Peyer's patch (tissue), 4 donors: ENCODE results near the gene SNRNP27. TPM values are rescaled to one million over a fixed set of nuclear protein-coding genes. Genes with fewer than 3 reads are reported as not detected.

Source experiments
- DNase-seq, 3 donors: peaks; one replicate each; pipeline ENCODE4 v3.0.0-alpha.2; 2017 to 2019
- H3K27ac ChIP-seq, 4 donors: fragments of 200-600 bp; sonication (generic); one replicate each; pipeline ENCODE4 v1.5.1; 2016 to 2019
- H3K27me3 ChIP-seq, 2 donors: fragments of 200-600 bp; sonication (generic); one replicate each; pipeline ENCODE4 v1.5.1; 2019
- H3K36me3 ChIP-seq, 3 donors: fragments of 200-600 bp; sonication (generic); one replicate each; pipeline ENCODE4 v1.5.1; 2016 to 2019
- H3K4me1 ChIP-seq, 4 donors: fragments of 200-600 bp; sonication (generic); one replicate each; pipeline ENCODE4 v1.5.1; 2016 to 2019
- H3K4me3 ChIP-seq, 4 donors: fragments of 200-600 bp; sonication (generic); 1 replicate in 3 of 4; 2 replicates in 1 of 4; pipeline ENCODE4 v1.5.1; 2016 to 2019; ENCODE audit warnings: mild to moderate bottlenecking in 1 of 4
- H3K9me3 ChIP-seq, 4 donors: fragments of 200-600 bp; sonication (generic); one replicate each; pipeline ENCODE4 v1.5.1; 2016 to 2019; ENCODE audit warnings: mild to moderate bottlenecking in 1 of 4
- CTCF ChIP-seq, 6 experiments: fragments of 450-650 bp in 4 of 6; fragments of 200-600 bp in 2 of 6; sonication (generic) in 1 of 6; IDR thresholded peaks; one replicate each; pipeline ENCODE4 v1.5.1; 2017 to 2019; ENCODE audit warnings: antibody characterized with exemption in 6 of 6, mild to moderate bottlenecking in 3 of 6, moderate library complexity in 1 of 6
- POLR2A ChIP-seq, 2 donors: fragments of 450-650 bp; IDR thresholded peaks; one replicate each; pipeline ENCODE4 v1.5.1; 2017; ENCODE audit warnings: antibody characterized with exemption in 2 of 2, mild to moderate bottlenecking in 2 of 2, moderate library complexity in 2 of 2
- total RNA-seq, 4 donors: library from RNA; depleted of rRNA; stranded (reverse); fragments of >200 nt; gene quantifications; one replicate each; pipeline ENCODE4 v1.1.0, GENCODE V29; 2016

The SNRNP27 gene
- total RNA-seq, 4 donors from 2014 or later = 35.4 to 99.0 (median 53.7) TPM

- H3K27me3 ChIP-seq = no peaks in the 10 kb centered on the region
- H3K4me3 ChIP-seq = no peak overlapping the region
- peaks cover 0 to 87% (median 7%) of the 10 kb centered on the region in 3 donors for H3K36me3 ChIP-seq
- TF ChIP-seq POLR2A (IDR thresholded peaks at IDR 0.05) (no peak), CTCF (IDR thresholded peaks at IDR 0.05) (no peak)
- H3K4me1 ChIP-seq = peaks cover 0 to under 1% (median 0%) of the 10 kb centered on the region in 4 donors
- no peaks in the 10 kb centered on the region for H3K9me3 ChIP-seq
- DNase-seq = no peak
- no peak overlapping the region for H3K27ac ChIP-seq
These were observed 46.0 kb downstream of the SNRNP27 start for GRCh38 chr2:69939722-69940121.

- no peak overlapping the region for H3K4me3 ChIP-seq
- no peak for DNase-seq
- no peaks in the 10 kb centered on the region for H3K4me1 ChIP-seq
These were observed 46.9 kb downstream of the SNRNP27 start for GRCh38 chr2:69940691-69941090.

GRCh38 chr2:69943000-69943842 lies 49.5 kb downstream of the SNRNP27 start:
- TF ChIP-seq CTCF (IDR thresholded peaks at IDR 0.05) (no peak), POLR2A (IDR thresholded peaks at IDR 0.05) (no peak)
- H3K27me3 ChIP-seq = no peaks in the 10 kb centered on the region
- H3K4me3 ChIP-seq = no peak overlapping the region
- peaks cover 0 to 53% (median 0%) of the 10 kb centered on the region in 3 donors for H3K36me3 ChIP-seq
- no peaks in the 10 kb centered on the region for H3K9me3 ChIP-seq
- no peak overlapping the region for H3K27ac ChIP-seq
- H3K4me1 ChIP-seq = no peaks in the 10 kb centered on the region
- no peak for DNase-seq

More at GRCh38 chr2:69940691-69941090, 46.9 kb downstream of the SNRNP27 start:
- no peak overlapping the region for H3K27ac ChIP-seq
- TF ChIP-seq POLR2A (IDR thresholded peaks at IDR 0.05) (no peak), CTCF (IDR thresholded peaks at IDR 0.05) (no peak)
- no peaks in the 10 kb centered on the region for H3K9me3 ChIP-seq
- peaks cover 0 to 78% (median 5%) of the 10 kb centered on the region in 3 donors for H3K36me3 ChIP-seq
- no peaks in the 10 kb centered on the region for H3K27me3 ChIP-seq

- Histone ChIP-seq H3K27me3 (no peaks in the 10 kb centered on the region), H3K4me1 (no peaks in the 10 kb centered on the region), H3K4me3 (no peak overlapping the region), H3K27ac (no peak overlapping the region), H3K9me3 (no peaks in the 10 kb centered on the region), H3K36me3 (peaks cover 0 to 45% (median 0%) of the 10 kb centered on the region in 3 donors)
- DNase-seq = no peak
- no peak for TF ChIP-seq POLR2A (IDR thresholded peaks at IDR 0.05)
- TF ChIP-seq CTCF (IDR thresholded peaks at IDR 0.05) = no peak
These were observed 50.2 kb downstream of the SNRNP27 start for GRCh38 chr2:69943843-69944525.

GRCh38 chr2:69944756-69945155 lies 51.0 kb downstream of the SNRNP27 start:
- H3K27me3 ChIP-seq = no peaks in the 10 kb centered on the region

More at GRCh38 chr2:69944756-69945155, 51.0 kb downstream of the SNRNP27 start:
- Histone ChIP-seq H3K4me1 (no peaks in the 10 kb centered on the region), H3K4me3 (no peak overlapping the region), H3K36me3 (peaks cover 0 to 38% (median 0%) of the 10 kb centered on the region in 3 donors), H3K27ac (no peak overlapping the region), H3K9me3 (no peaks in the 10 kb centered on the region)
- TF ChIP-seq CTCF (IDR thresholded peaks at IDR 0.05) (no peak), POLR2A (IDR thresholded peaks at IDR 0.05) (no peak)
- no peak for DNase-seq
